Sigmoid colon (tissue), 7 donors: Measurements from ENCODE around the gene COG6. TPM values are rescaled to one million over a fixed set of nuclear protein-coding genes. Genes with fewer than 3 reads are reported as not detected.

Source experiments
- DNase-seq: peaks from one replicate; pipeline ENCODE4 v3.0.0-alpha.2; 2019
- H3K27ac ChIP-seq, 4 donors: fragments of 200-600 bp; sonication (generic); one replicate each; pipeline ENCODE4 v1.5.1; 2016 to 2019; ENCODE audit warnings: mild to moderate bottlenecking in 1 of 4
- H3K27me3 ChIP-seq, 3 donors: fragments of 200-600 bp; sonication (generic); one replicate each; pipeline ENCODE4 v1.5.1; 2019; ENCODE audit warnings: mild to moderate bottlenecking in 1 of 3
- H3K36me3 ChIP-seq, 4 donors: fragments of 200-600 bp; sonication (generic); one replicate each; pipeline ENCODE4 v1.5.1; 2016 to 2019
- H3K4me1 ChIP-seq, 4 donors: fragments of 200-600 bp; sonication (generic); one replicate each; pipeline ENCODE4 v1.5.1; 2017 to 2019
- H3K4me3 ChIP-seq, 4 donors: fragments of 200-600 bp; sonication (generic); one replicate each; pipeline ENCODE4 v1.5.1; 2017 to 2019; ENCODE audit warnings: mild to moderate bottlenecking in 2 of 4, moderate library complexity in 1 of 4
- H3K9me3 ChIP-seq, 4 donors: fragments of 200-600 bp in 3 of 4; sonication (generic) in 3 of 4; one replicate each; pipeline versions ENCODE4 v1.5.1 to v1.6.1; 2013 to 2019
- CTCF ChIP-seq, 4 experiments: fragments of 450-650 bp in 3 of 4; fragments of 200-600 bp in 1 of 4; IDR thresholded peaks; one replicate each; pipeline ENCODE4 v1.5.1; 2016 to 2019; ENCODE audit warnings: antibody characterized with exemption in 4 of 4, mild to moderate bottlenecking in 3 of 4, moderate library complexity in 2 of 4
- EP300 ChIP-seq, 4 donors: sonication (generic); formaldehyde crosslinking; IDR thresholded peaks; one replicate each; pipeline ENCODE4 v1.6.1; 2017; ENCODE audit warnings: antibody characterized with exemption in 4 of 4
- POLR2A ChIP-seq, 2 donors: fragments of 450-650 bp; IDR thresholded peaks; one replicate each; pipeline ENCODE4 v1.6.1; 2016; ENCODE audit warnings: antibody characterized with exemption in 2 of 2, mild to moderate bottlenecking in 2 of 2, moderate library complexity in 2 of 2
- POLR2AphosphoS5 ChIP-seq, 4 donors: sonication (generic); formaldehyde crosslinking; IDR thresholded peaks; one replicate each; pipeline ENCODE4 v1.6.1; 2017; ENCODE audit warnings: antibody characterized with exemption in 4 of 4
- WGBS, 2 donors: extraction: QIAGEN DNeasy Blood & Tissue Kit; methylation state at CpG; one replicate each; pipeline ENCODE4 v1.1.7; 2013; 5-methylcytosine and 5-hydroxymethylcytosine counted together
- intact Hi-C: fragments of 100-400 bp; cut with DNase I; formaldehyde crosslinking; loops from one replicate; pipeline ENCODE4 v1.15.1; 2023
- polyA plus RNA-seq, 3 donors: library from polyadenylated mRNA; stranded (reverse); fragments of 200-250 nt; gene quantifications; one replicate each; pipeline ENCODE4 v1.2.3, GENCODE V29; 2013
- total RNA-seq, 4 donors: library from RNA; depleted of rRNA; stranded (reverse); fragments of >200 nt; gene quantifications; one replicate each; pipeline ENCODE4 v1.1.0, GENCODE V29; 2016
- donor health status: healthy with polysubstance abuse.
- donor health status: Bipolar disorder and iron deficiency.
- donor health status: healthy.

COG6 gene
- total and polyA plus RNA-seq, 7 donors, result 8.6 to 22.5 (median 18.6) TPM

DNA sequence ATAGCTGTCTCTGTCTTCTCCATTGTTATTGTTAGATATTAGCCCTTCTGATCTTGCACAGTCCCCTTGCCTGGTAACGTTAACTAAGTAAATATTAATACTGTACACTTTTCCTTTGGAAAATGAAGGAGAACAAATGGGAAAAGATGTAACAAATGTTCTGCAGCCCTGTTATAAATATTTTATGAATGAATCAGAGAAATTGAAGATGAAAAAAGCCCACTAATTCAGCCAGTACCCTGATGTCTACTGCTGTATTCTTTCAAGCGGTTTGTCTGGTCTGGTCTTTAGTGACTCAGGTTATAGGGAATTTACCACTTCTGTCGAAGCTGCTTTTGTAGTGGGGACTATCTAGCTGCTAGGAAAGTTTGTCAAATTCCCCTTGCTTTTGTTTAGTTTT is 121.0 kb downstream of the COG6 start:
- TF ChIP-seq EP300 (IDR thresholded peaks at IDR 0.05), result no peak
- TF ChIP-seq POLR2A (IDR thresholded peaks at IDR 0.05), result no peak
- no peak for TF ChIP-seq POLR2AphosphoS5 (IDR thresholded peaks at IDR 0.05)
- TF ChIP-seq CTCF (IDR thresholded peaks at IDR 0.05), result no peak
- Histone ChIP-seq H3K27me3 (no peaks in the 10 kb centered on the region), H3K36me3 (no peaks in the 10 kb centered on the region), H3K4me1 (peaks cover 0 to 16% (median 4%) of the 10 kb centered on the region in 4 donors), H3K4me3 (no peak overlapping the region), H3K27ac (peak overlapping the region in 1 of 4 donors; percentile 64), H3K9me3 (no peaks in the 10 kb centered on the region)
- no peak for DNase-seq
- intact Hi-C loops, result no loop called here
- 56 to 76% methylated on average over 3 of the region's 3 CpGs for WGBS, 2 donors

DNA sequence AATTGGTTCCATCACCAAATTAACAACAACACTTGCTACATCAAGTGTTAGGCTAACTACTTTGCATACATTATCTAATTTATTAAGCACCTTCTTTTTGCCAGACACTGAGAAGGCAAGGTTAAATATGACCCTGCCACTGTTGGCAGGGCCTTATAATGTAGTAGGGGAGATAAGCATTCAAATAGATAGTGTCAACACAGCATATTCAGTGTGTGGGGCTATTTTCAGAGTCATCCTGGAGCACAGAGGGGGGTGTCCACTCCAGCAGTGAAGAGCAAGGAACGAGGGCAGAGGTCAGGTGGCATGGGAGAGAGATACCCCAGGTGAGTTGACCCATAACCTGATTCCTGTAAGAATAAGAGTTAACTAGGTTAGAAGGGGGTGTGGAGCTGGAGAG is 121.6 kb downstream of the COG6 start:
- TF ChIP-seq POLR2A (IDR thresholded peaks at IDR 0.05), result no peak
- TF ChIP-seq POLR2AphosphoS5 (IDR thresholded peaks at IDR 0.05), result no peak
- no peak for TF ChIP-seq EP300 (IDR thresholded peaks at IDR 0.05)
- TF ChIP-seq CTCF (IDR thresholded peaks at IDR 0.05), result no peak
- H3K27me3 ChIP-seq, result no peaks in the 10 kb centered on the region
- peak overlapping the region in 1 of 4 donors; percentile 64 for H3K27ac ChIP-seq
- DNase-seq, result no peak
- no peaks in the 10 kb centered on the region for H3K9me3 ChIP-seq
- WGBS, 2 donors, result 86 to 91% methylated on average over 1 of the region's 1 CpG
- no peak overlapping the region for H3K4me3 ChIP-seq
- H3K36me3 ChIP-seq, result no peaks in the 10 kb centered on the region
- peaks cover 0 to 16% (median 4%) of the 10 kb centered on the region in 4 donors for H3K4me1 ChIP-seq
- intact Hi-C loops, result no loop called here

GRCh38 chr13:39777527-39778061 is 122.1 kb downstream of the COG6 start:
- peak overlapping the region in 1 of 4 donors; percentile 64 for H3K27ac ChIP-seq
- no peaks in the 10 kb centered on the region for H3K36me3 ChIP-seq
- no peaks in the 10 kb centered on the region for H3K9me3 ChIP-seq
- intact Hi-C loops, result no loop called here
- DNase-seq, result no peak
- TF ChIP-seq CTCF (IDR thresholded peaks at IDR 0.05) (no peak), EP300 (IDR thresholded peaks at IDR 0.05) (no peak), POLR2AphosphoS5 (IDR thresholded peaks at IDR 0.05) (peak in 2 of 4 donors; percentile 34 to 45), POLR2A (IDR thresholded peaks at IDR 0.05) (no peak)
- 84 to 90% methylated on average over 2 of the region's 2 CpGs for WGBS, 2 donors
- H3K27me3 ChIP-seq, result no peaks in the 10 kb centered on the region
- H3K4me1 ChIP-seq, result peaks cover 0 to 16% (median 4%) of the 10 kb centered on the region in 4 donors
- no peak overlapping the region for H3K4me3 ChIP-seq

GRCh38 chr13:39779337-39780265 is 124.1 kb downstream of the COG6 start:
- Histone ChIP-seq H3K9me3 (no peaks in the 10 kb centered on the region), H3K36me3 (no peaks in the 10 kb centered on the region), H3K4me3 (no peak overlapping the region), H3K27me3 (no peaks in the 10 kb centered on the region), H3K4me1 (peaks cover 0 to 16% (median 4%) of the 10 kb centered on the region in 4 donors), H3K27ac (peak overlapping the region in 2 of 4 donors; percentile 13 to 64)
- no peak for TF ChIP-seq POLR2AphosphoS5 (IDR thresholded peaks at IDR 0.05)
- no peak for TF ChIP-seq EP300 (IDR thresholded peaks at IDR 0.05)
- TF ChIP-seq CTCF (IDR thresholded peaks at IDR 0.05), result no peak
- no peak for TF ChIP-seq POLR2A (IDR thresholded peaks at IDR 0.05)
- intact Hi-C loops, result no loop called here
- no peak for DNase-seq
- 79 to 83% methylated on average over 8 of the region's 8 CpGs for WGBS, 2 donors
